GM18499 (cell line): ENCODE results near the gene SIRT2.
"Not testable (repeated sequence)": the region's sequence is repeated elsewhere in the genome, so short reads cannot be mapped to it uniquely, and the experiment has no call there.

ENCODE experiments used
- ATAC-seq: cut with Tn5 transposase; IDR thresholded peaks from one replicate; pipeline ENCODE4 v1.9.1; 2021; ENCODE audit warnings: moderate number of reproducible peaks; ENCODE audit not compliant: insufficient read depth, unreplicated experiment

SIRT2 gene

GRCh38 chr19:38899447-38900201 lies at the start of gene SIRT2, which contains the start of gene NFKBIB:
SIRT2 (minus strand) TSS chr19:38899618; CDS start chr19:38899521, 97 bp downstream.
NFKBIB (plus strand) TSS chr19:38899969; CDS start chr19:38900033, 64 bp downstream.
- peak; percentile 86 for ATAC-seq

GRCh38 chr19:38946229-38947010 lies 47.0 kb upstream of the SIRT2 start:
- no peak for ATAC-seq

GRCh38 chr19:38945562-38946228 lies 46.3 kb upstream of the SIRT2 start:
- ATAC-seq, result no peak

- no peak for ATAC-seq
Measured at GRCh38 chr19:38944981-38945506, 45.6 kb upstream of the SIRT2 start.

GRCh38 chr19:38942471-38943181 lies 43.2 kb upstream of the SIRT2 start:
- ATAC-seq, result no peak

GRCh38 chr19:38941979-38942378 lies 42.6 kb upstream of the SIRT2 start:
- no peak for ATAC-seq

GRCh38 chr19:38941466-38941865 lies 42.0 kb upstream of the SIRT2 start:
- ATAC-seq, result not testable (repeated sequence)

GRCh38 chr19:38939957-38940356 lies 40.5 kb upstream of the SIRT2 start:
- no peak for ATAC-seq

GRCh38 chr19:38933544-38933943 lies 34.1 kb upstream of the SIRT2 start:
- ATAC-seq, result no peak

- no peak for ATAC-seq
Measured at GRCh38 chr19:38932425-38933179, 33.2 kb upstream of the SIRT2 start.

- ATAC-seq, result no peak
Measured at GRCh38 chr19:38931521-38931793, 32.0 kb upstream of the SIRT2 start.

GRCh38 chr19:38930776-38931520 lies 31.5 kb upstream of the SIRT2 start, which contains the start of gene MRPS12:
MRPS12 (plus strand) TSS chr19:38930944; CDS start chr19:38931295, 351 bp downstream.
- ATAC-seq, result peak; percentile 72

- ATAC-seq, result peak; percentile 47
Measured at GRCh38 chr19:38929929-38930775, 30.7 kb upstream of the SIRT2 start, which contains the start of gene SARS2. SARS2 (minus strand) TSS chr19:38930763; CDS start chr19:38930736, 27 bp downstream.

- no peak for ATAC-seq
Measured at GRCh38 chr19:38928391-38929001, 29.1 kb upstream of the SIRT2 start.

- no peak for ATAC-seq
Measured at GRCh38 chr19:38924388-38924787, 25.0 kb upstream of the SIRT2 start.

GRCh38 chr19:38922482-38922881 lies 23.1 kb upstream of the SIRT2 start:
- ATAC-seq, result no peak
